ENCODE measurements around the gene PPIB.
"Not testable (repeated sequence)": the region's sequence is repeated elsewhere in the genome, so short reads cannot be mapped to it uniquely, and the experiment has no call there.

The PPIB gene

GRCh38 chr15:64141798-64142512, 20.9 kb downstream of the PPIB start:
- DNase-seq (ENCODE audit: low read depth in 2 of 2), result no peak

- DNase-seq (ENCODE audit: low read depth in 2 of 2), result no peak
These were observed 24.4 kb downstream of the PPIB start for GRCh38 chr15:64138331-64138941.

- no peak for DNase-seq (ENCODE audit: low read depth in 2 of 2)
These were observed 25.5 kb downstream of the PPIB start for GRCh38 chr15:64137226-64137833.

DNA sequence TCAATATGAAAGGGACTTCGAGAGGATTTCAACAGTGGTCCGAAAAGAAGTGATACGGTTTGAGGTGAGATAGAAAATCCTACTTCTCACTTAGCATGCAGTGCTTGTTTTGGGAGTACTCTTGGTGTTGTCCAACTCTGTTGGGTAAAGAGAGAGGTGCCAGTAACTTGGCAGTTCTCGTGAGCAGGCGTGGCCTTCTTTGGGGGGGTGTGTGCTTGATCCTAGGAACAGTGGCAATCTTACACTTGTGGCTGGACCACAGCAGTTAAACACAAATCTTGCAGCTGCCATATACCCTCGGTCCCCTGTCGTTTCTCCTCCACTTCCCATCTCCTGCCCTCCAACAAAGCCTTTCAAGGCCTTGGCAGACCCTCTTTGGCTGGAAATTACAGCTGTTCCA, 26.5 kb downstream of the PPIB start:
- no peak for DNase-seq (ENCODE audit: low read depth in 2 of 2)

DNA sequence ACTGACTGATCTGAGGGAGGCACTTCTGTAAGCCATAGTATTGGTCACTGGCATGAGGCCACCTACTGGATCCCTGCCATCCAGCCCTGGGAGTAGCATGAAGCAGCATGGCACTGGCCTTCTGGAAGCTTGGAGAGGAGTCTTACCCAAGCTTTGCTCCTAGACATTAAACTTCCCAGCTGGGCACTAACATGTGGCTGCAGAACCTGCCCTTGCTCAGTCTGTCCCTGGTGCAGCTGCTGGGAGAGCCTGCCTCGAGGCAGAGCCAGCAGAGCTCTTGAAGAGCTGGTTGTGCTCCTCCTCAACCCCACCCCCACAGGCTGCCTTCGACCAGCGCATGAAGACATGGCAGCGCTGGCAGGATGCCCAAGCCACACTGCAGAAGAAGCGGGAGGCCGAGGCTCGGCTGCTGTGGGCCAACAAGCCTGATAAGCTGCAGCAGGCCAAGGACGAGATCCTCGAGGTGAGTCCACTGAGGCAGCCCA, 28.4 kb downstream of the PPIB start:
- DNase-seq (ENCODE audit: low read depth in 2 of 2), result no peak

GRCh38 chr15:64133623-64134344, 29.0 kb downstream of the PPIB start:
- no peak for DNase-seq (ENCODE audit: low read depth in 2 of 2)

DNA sequence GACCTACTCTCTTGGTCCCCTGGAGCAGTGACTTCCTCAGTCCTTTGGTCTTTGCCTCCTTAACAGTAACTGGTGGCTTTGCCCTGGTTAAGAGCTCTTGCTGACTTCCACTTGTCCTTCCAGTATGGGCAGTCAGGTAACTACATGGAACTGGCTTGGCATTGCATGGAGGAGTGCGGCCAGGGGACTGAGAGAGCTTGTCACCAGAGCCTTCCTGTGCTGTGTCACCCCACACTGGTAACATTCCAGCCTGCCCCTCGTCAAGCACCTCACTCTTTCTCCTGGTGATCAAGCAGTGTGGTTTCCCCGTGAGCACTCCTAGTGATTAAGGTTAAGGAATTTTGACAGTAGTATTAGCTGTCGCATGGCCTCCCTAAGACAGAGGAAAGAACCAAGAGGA, 30.6 kb downstream of the PPIB start:
- no peak for DNase-seq (ENCODE audit: low read depth in 2 of 2)

- no peak for DNase-seq (ENCODE audit: low read depth in 2 of 2)
These were observed 31.3 kb downstream of the PPIB start for GRCh38 chr15:64131547-64131946.

DNA sequence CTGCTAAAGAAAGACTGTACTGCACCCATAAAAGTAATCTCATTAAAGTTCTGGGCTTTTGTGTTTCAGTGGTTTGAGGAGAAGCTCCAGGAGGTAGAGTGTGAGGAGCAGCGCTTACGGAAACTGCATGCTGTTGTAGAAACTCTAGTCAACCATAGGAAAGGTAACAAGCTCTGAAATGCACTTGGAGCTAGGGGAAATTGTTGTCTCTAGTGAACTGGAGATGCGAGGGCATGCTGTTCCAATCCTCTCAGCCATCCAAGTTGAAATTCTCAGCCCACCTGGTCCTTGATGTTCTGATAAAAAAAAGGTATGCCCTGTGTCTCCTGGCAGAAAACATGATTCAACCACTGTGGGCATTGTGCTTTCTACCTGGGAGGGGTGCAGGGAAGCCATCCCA, 32.7 kb downstream of the PPIB start:
- no peak for DNase-seq (ENCODE audit: low read depth in 2 of 2)

DNA sequence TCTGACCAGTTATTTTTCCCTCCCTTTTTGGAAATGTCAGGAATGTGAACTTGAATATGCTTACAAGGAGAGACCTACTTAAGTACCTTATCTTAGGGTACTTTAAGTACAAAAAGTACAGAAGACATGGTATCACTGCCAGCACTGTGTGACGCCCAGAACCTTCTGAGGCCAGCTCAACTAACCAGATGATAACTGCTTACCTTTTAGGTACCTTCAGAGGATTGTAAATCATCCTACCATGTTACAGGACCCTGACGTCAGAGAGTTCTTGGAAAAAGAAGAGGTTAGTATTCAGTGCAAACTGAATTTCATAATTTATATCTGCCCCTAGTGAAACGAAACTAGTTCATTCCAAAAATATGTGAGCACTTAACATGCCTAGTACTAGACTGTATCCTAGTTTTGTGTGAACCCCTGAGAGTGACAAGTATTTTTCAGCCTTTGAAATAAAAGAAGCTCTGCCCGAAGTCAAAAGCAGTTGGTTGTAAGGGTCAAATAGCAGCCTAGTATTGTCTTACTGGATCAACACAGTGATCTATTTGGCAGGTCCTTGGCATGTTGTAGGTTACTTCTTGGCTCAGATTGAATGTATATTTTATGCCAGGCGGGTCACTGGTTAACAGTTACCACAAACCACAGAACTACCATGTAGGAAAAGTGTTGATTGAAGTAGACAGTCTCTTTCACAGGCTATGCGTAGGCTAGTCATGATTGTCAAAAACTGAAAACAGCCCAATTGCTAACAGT, 35.1 kb downstream of the PPIB start:
- no peak for DNase-seq (ENCODE audit: low read depth in 2 of 2)

DNA sequence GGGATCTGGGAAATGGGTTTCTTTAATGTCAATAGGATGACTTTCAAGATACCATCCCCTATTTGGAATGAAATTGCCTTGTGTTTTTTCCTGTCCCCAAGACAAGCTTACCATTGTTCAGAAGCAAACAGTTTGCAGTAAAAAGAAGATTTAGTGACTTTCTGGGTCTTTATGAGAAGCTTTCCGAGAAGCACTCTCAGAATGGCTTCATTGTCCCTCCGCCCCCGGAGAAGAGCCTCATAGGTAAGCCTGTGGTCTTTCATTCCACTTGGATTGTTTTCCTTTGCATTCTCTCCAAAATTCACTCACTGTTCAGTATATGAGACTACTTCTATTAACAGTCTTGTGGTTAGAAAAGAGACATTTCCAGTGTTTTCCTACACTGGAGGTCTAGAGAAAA, 36.8 kb downstream of the PPIB start:
- DNase-seq (ENCODE audit: low read depth in 2 of 2), result no peak

DNA sequence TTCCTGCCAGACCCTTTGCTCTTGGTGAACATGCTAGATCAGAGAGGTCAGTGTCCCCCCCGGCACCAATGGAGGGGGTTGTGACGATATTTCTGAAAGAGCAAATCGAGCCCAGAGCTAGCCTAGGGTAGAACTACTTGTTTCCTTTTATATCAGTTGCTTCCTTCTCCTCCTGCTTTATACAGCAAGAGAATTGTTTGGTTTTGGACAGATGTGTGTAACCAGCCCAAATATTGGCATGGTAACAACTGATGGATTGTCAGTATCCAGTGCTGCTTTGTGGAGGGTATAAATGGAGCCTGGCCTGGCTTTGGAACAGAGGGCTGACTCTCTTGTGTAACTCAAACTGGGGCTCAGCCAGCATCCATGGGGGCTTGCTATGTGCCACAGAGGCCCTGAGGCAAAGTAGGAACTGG, 39.9 kb downstream of the PPIB start:
- no peak for DNase-seq (ENCODE audit: low read depth in 2 of 2)

- DNase-seq (ENCODE audit: low read depth in 2 of 2), result no peak
These were observed 40.4 kb downstream of the PPIB start for GRCh38 chr15:64122444-64122843.

DNA sequence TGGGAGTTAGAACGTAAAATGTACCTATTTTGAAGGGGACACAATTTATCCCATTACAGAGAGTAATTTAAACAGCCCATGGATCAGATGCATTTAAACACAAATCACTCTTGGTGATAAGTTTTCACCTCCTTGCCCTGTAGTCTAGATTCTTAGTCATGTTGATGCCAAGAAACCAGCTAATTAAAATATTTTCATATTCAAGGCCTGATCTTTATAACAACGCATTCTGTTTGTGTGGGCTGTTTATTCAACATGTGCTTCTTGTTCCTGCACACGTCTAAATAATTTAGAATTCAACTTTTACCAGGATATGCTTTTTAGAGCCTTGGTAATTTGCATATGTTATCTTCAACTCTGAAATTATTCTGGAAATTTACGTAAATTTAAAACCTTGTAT, 41.2 kb downstream of the PPIB start:
- no peak for DNase-seq (ENCODE audit: low read depth in 2 of 2)

DNA sequence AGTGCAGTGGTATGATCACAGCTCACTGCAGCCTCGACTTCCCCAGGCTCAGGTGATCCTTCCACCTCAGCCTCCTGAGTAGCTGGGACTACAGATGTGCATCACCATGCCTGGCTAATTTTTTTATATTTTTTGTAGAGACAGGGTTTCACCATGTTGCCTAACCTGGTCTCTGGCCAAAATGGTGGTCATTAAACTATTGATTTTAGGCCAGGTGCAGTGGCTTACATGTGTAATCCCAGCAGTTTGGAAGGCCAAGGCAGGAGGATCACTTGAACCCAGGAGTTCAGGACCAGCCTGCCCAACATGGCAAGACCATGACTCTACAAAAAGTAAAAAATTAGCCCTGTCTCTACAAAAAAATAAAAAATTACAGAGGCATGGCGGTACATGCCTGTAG, 42.5 kb downstream of the PPIB start:
- DNase-seq (ENCODE audit: low read depth in 2 of 2), result not testable (repeated sequence)

GRCh38 chr15:64117759-64118487, 44.9 kb downstream of the PPIB start:
- DNase-seq (ENCODE audit: low read depth in 2 of 2), result no peak

DNA sequence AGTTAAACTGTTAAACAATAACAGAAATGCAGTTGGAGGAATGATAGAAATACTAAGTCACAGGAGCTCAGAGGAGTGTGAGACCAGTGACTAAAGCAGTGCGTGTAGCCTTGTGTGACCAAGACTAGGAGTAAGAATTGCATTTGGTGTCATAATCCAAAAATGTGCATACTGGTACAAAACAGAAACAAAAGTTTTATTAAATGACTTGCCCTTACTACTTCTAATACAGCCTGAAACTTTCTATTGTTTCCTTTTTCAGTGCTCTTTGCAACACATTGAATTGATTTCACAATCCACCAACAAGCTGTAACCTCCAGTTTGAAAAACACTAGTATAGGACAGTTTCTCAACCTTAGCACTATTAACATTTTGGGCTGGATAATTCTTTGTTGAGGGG, 49.9 kb downstream of the PPIB start:
- no peak for DNase-seq (ENCODE audit: low read depth in 2 of 2)

DNA sequence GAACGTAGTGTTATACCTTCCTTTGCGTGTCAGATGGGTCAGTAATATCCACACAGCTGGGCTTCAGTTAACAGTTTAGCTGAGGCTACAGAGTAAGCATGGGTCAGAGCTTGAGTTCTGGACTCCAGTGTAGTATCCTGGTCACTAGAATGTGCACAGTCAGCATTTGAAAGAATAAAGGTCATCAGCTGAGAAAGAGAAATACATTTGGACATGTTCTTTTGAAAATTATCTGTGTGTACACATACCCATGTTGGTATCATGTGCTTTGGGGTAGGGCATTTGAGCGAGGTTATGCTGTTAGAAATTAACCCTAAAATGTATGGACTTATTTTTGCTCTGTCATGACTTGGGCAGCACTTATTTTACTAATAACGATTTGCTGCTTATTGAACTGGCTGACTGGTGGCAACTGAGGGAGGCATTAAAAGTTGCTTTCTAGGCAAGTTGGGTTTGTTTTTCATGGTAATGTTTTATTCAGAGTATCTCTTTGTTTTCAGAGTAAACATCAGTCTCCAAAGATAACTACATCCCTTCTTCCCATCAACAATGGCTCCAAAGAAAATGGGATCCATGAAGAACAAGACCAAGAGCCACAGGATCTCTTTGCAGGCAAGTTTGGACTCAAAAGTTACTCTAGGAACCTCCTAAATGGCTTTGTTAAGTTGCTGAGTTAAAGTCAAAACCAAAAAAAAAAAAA, 50.6 kb downstream of the PPIB start:
- DNase-seq (ENCODE audit: low read depth in 2 of 2), result no peak

DNA sequence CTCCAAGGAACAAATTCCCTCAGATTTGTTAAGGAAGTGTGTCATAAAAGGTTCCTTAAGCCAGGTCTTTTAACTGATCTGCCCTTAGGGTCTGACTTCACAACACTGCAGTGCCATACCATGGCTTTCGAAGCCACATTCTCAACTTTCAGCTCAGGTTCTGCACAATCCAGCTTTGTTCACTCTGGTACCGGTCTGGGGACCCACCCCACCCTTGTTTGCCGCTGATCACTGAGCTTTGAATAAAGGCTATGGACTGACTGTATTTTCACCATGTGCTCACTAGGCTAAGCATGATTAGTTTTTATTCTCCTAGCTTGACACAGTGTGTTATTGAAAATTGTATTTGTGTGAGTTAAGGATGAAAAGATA, 51.2 kb downstream of the PPIB start:
- no peak for DNase-seq (ENCODE audit: low read depth in 2 of 2)

GRCh38 chr15:64110950-64111678, 51.7 kb downstream of the PPIB start:
- DNase-seq (ENCODE audit: low read depth in 2 of 2), result no peak
